ENCODE results near the gene DPAGT1.
A peak's percentile ranks its signal among the peaks of the same experiment; 100 is the strongest.
"Not testable (repeated sequence)": the region's sequence is repeated elsewhere in the genome, so short reads cannot be mapped to it uniquely, and the experiment has no call there.

DPAGT1 gene

GRCh38 chr11:119093942-119094815 lies 7.5 kb downstream of the DPAGT1 start:
- peak; percentile 48 for DNase-seq
- ATAC-seq, result peak; percentile 11

- ATAC-seq (no peak), DNase-seq (no peak)
Observed at GRCh38 chr11:119092880-119093842, 8.5 kb downstream of the DPAGT1 start.

- ATAC-seq (no peak), DNase-seq (no peak)
Observed at GRCh38 chr11:119091966-119092879, 9.4 kb downstream of the DPAGT1 start.

- ATAC-seq (no peak), DNase-seq (no peak)
Observed at GRCh38 chr11:119091178-119091577, 10.5 kb downstream of the DPAGT1 start.

GRCh38 chr11:119089319-119089718 lies 12.3 kb downstream of the DPAGT1 start:
- DNase-seq (no peak), ATAC-seq (no peak)

- ATAC-seq (no peak), DNase-seq (no peak)
Observed at GRCh38 chr11:119088406-119088805, 13.2 kb downstream of the DPAGT1 start.

- ATAC-seq, result no peak
Observed at GRCh38 chr11:119087747-119088241, 13.9 kb downstream of the DPAGT1 start.

GRCh38 chr11:119087123-119087522 lies 14.5 kb downstream of the DPAGT1 start:
- ATAC-seq (no peak), DNase-seq (no peak)

More at GRCh38 chr11:119087747-119088241, 13.9 kb downstream of the DPAGT1 start:
- DNase-seq, result no peak

- ATAC-seq (peak; percentile 12), DNase-seq (peak; percentile 48)
Observed at GRCh38 chr11:119085437-119085847, 16.2 kb downstream of the DPAGT1 start.

- peak; percentile 93 for DNase-seq
- ATAC-seq, result peak; percentile 94
Observed at GRCh38 chr11:119084663-119085436, 16.8 kb downstream of the DPAGT1 start, which contains the start of gene HMBS. Gene HMBS, plus strand, starts transcription at chr11:119084881. Its CDS starts 153 bp downstream, at chr11:119085034.

- no peak for DNase-seq
- no peak for ATAC-seq
Observed at GRCh38 chr11:119081682-119082260, 19.9 kb downstream of the DPAGT1 start.

GRCh38 chr11:119078675-119079420 lies 22.8 kb downstream of the DPAGT1 start:
- no peak for DNase-seq
- no peak for ATAC-seq

GRCh38 chr11:119077839-119078238 lies 23.8 kb downstream of the DPAGT1 start:
- DNase-seq (no peak), ATAC-seq (no peak)

GRCh38 chr11:119067371-119068222 lies 34.1 kb downstream of the DPAGT1 start, which contains the start of gene VPS11:
Gene VPS11, plus strand, starts transcription at chr11:119067818. Its CDS starts 6 bp downstream, at chr11:119067824.
- ATAC-seq (peak; percentile 99), DNase-seq (peak; percentile 99)

GRCh38 chr11:119065369-119065768 lies 36.3 kb downstream of the DPAGT1 start:
- ATAC-seq (peak; percentile 37), DNase-seq (peak; percentile 39)

GRCh38 chr11:119062779-119063178 lies 38.9 kb downstream of the DPAGT1 start:
- ATAC-seq (no peak), DNase-seq (no peak)

- DNase-seq (no peak), ATAC-seq (no peak)
Observed at GRCh38 chr11:119061256-119061655, 40.4 kb downstream of the DPAGT1 start.

- ATAC-seq, DNase-seq: not testable (repeated sequence)
Observed at GRCh38 chr11:119059128-119059527, 42.5 kb downstream of the DPAGT1 start.

Data from stimulated activated naive CD8-positive, alpha-beta T cell treated with anti-CD3 and anti-CD28 coated beads, Interleukin-15, Interleukin-2, amounts not matched to agents 100 U/mL and 50 U/mL, for 24 hours (primary cell).